Heart right ventricle (tissue), 16 donors: ENCODE data around the gene RBFOX2. TPM values are rescaled to one million over a fixed set of nuclear protein-coding genes. Genes with fewer than 3 reads are reported as not detected.
A peak's percentile ranks its signal among the peaks of the same experiment; 100 is the strongest.

Source experiments
- ATAC-seq, 8 donors: fragments of 200-7000 bp; cut with Tn5 transposase; one replicate each; pipeline ENCODE4 v1.9.1; 2020; ENCODE audit warnings: mild to moderate bottlenecking in 8 of 8, moderate library complexity in 8 of 8, moderate number of reproducible peaks in 1 of 8
- DNase-seq, 2 donors: peaks; one replicate each; pipeline ENCODE4 v3.0.0-alpha.2; 2020
- H3K27ac ChIP-seq, 10 donors: fragments of 200-600 bp; sonication (generic) in 2 of 10; one replicate each; pipeline versions ENCODE4 v1.5.0 to v1.8.0; 2020 to 2022; ENCODE audit warnings: mild to moderate bottlenecking in 3 of 10
- H3K27me3 ChIP-seq, 7 donors: fragments of 200-600 bp; one replicate each; pipeline ENCODE4 v1.8.0; 2021 to 2022; ENCODE audit warnings: mild to moderate bottlenecking in 2 of 7
- H3K36me3 ChIP-seq, 9 donors: fragments of 200-600 bp; sonication (generic) in 1 of 9; one replicate each; pipeline versions ENCODE4 v1.5.0 to v1.8.0; 2020 to 2022; ENCODE audit warnings: mild to moderate bottlenecking in 2 of 9
- H3K4me1 ChIP-seq, 9 donors: fragments of 200-600 bp; sonication (generic) in 1 of 9; one replicate each; pipeline versions ENCODE4 v1.5.0 to v1.8.0; 2020 to 2022; ENCODE audit warnings: mild to moderate bottlenecking in 4 of 9
- H3K4me3 ChIP-seq, 10 donors: fragments of 200-600 bp; sonication (generic) in 2 of 10; one replicate each; pipeline versions ENCODE4 v1.5.0 to v1.8.0; 2020 to 2022; ENCODE audit warnings: mild to moderate bottlenecking in 7 of 10, moderate library complexity in 2 of 10
- H3K9me3 ChIP-seq, 11 donors: fragments of 200-600 bp in 10 of 11; sonication (generic) in 2 of 11; one replicate each; pipeline versions ENCODE4 v1.5.0 to v1.8.0; 2013 to 2022; ENCODE audit warnings: mild to moderate bottlenecking in 2 of 11, control low read depth in 1 of 11, moderate library complexity in 1 of 11
- WGBS, 2 donors: extraction: QIAGEN DNeasy Blood & Tissue Kit; methylation state at CpG; one replicate each; pipeline ENCODE4 v1.1.7; 2013; ENCODE audit warnings: inconsistent platforms in 1 of 2; 5-methylcytosine and 5-hydroxymethylcytosine counted together
- intact Hi-C, 10 donors: fragments of 100-400 bp; cut with DNase I; formaldehyde crosslinking; loops; one replicate each; pipeline versions ENCODE4 v1.11.1 to v1.14.2; 2022
- polyA plus RNA-seq, 2 donors: library from polyadenylated mRNA; stranded (reverse); fragments of 200-250 nt; gene quantifications; one replicate each; pipeline ENCODE4 v1.2.3, GENCODE V29; 2013
- total RNA-seq, 10 donors: library from RNA; stranded (reverse); fragmentation: NEBNext Ultra II Directional in 3 of 10; extraction: Animal tissue kit (Norgen Biotek cat#: 25700) in 3 of 10; gene quantifications; one replicate each; pipeline versions ENCODE4 v1.2.1 to v1.2.4, GENCODE V29; 2021 to 2023
- TF ChIP-seq, protein P1 (sequence below), 9 donors: fragments of 200-600 bp; sonication (generic) in 2 of 9; IDR thresholded peaks; one replicate each; pipeline versions ENCODE4 v1.5.0 to v1.8.0; 2021 to 2022; ENCODE audit warnings: antibody characterized with exemption in 9 of 9, mild to moderate bottlenecking in 5 of 9, moderate library complexity in 1 of 9
- donor health status: Arrhythmogenic right ventricular cardiomyopathy.
- donor health status: ischemic (EF 13 %, LVEDD 7.1; RV severe dilation, severe dysfunction).
- donor health status: healthy with polysubstance abuse.
- donor health status: DM: no; HTN: yes; CAD: no.
- donor health status: DM: no; HTN: no; CAD: no.
- donor health status: ischemic (EF 25% LVEDD 6.9; RV normal size, moderate dysfunction).
- donor health status: ischemic (EF 25% LVEDD 5.7; RV mildly dilated, moderate dysfunction).
- donor health status: healthy.
- donor health status: DM: yes; HTN: yes; CAD: no.
- donor health status: Ischemic cardiomyopathy.
- donor health status: ischemic (EF 35%, LVEDD 5.7; RV mildly dilated, moderate dysfunction).
- donor health status: nonischemic (EF 11% LVEDD 7.7; RV severe dilation, severe dysfunction).
- donor health status: DM: yes; HTN: yes; CAD: no.
- donor health status: PGD.
- donor health status: ischemic (EF 29% LVEDD 5.4; RV normal size, mild dysfunction).
- donor health status: nonischemic (EF 23%, LVEDD 6.1; RV moderate dilation, normal function).

The RBFOX2 gene
- total and polyA plus RNA-seq, 12 donors, result 18.0 to 105 (median 90.4) TPM

DNA sequence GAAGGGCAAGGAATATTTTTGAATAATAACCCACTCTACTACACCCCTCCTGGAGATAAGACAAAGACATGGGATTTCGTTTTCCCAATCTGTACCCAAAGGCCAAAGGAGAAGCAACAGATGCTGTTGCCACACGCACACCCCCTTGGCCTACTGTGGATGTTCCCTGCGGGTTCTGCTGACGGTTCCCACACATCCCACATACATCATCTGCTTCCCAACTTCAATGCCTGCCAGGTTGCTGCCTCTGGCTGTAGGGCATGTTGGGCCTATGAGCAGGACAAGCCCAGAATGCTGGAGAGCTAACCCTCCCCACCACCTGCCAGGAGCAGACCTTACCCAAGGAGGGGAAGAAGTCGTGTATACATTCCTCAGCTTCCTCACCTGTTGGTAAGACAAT, 13.6 kb upstream of the RBFOX2 start:
- intact Hi-C loops, result no loop called here
- no peak for DNase-seq
- H3K9me3 ChIP-seq, result no peaks in the 10 kb centered on the region
- no peaks in the 10 kb centered on the region for H3K27me3 ChIP-seq
- no peak overlapping the region for H3K4me3 ChIP-seq
- no peak for ATAC-seq
- TF ChIP-seq, protein P1, sequence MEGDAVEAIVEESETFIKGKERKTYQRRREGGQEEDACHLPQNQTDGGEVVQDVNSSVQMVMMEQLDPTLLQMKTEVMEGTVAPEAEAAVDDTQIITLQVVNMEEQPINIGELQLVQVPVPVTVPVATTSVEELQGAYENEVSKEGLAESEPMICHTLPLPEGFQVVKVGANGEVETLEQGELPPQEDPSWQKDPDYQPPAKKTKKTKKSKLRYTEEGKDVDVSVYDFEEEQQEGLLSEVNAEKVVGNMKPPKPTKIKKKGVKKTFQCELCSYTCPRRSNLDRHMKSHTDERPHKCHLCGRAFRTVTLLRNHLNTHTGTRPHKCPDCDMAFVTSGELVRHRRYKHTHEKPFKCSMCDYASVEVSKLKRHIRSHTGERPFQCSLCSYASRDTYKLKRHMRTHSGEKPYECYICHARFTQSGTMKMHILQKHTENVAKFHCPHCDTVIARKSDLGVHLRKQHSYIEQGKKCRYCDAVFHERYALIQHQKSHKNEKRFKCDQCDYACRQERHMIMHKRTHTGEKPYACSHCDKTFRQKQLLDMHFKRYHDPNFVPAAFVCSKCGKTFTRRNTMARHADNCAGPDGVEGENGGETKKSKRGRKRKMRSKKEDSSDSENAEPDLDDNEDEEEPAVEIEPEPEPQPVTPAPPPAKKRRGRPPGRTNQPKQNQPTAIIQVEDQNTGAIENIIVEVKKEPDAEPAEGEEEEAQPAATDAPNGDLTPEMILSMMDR (IDR thresholded peaks at IDR 0.05), result no peak
- no peaks in the 10 kb centered on the region for H3K36me3 ChIP-seq
- H3K27ac ChIP-seq, result no peak overlapping the region
- H3K4me1 ChIP-seq, result peaks cover 0 to 4% (median 0%) of the 10 kb centered on the region in 9 donors
- WGBS, 2 donors, result 90 to 94% methylated on average over 5 of the region's 5 CpGs

DNA sequence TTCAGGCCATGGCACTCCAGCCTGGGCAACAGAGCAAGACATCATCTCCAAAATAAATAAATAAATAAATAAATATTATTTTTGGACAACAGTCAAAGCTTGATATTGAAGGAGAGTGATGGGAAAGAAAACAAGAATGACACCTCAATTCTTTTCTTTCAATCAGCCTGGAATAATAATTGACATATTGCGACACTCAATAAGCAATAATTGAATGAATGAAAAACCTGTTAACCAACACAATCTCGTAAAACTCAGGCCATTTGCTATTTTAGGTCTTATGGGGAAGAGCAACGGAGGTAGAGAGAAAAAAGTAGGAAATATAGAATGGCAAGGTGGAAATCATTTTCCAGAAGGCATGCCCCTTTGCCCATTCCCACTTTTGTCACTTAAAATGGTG, 10.5 kb upstream of the RBFOX2 start:
- intact Hi-C loops, result no loop called here
- no peaks in the 10 kb centered on the region for H3K9me3 ChIP-seq
- H3K36me3 ChIP-seq, result no peaks in the 10 kb centered on the region
- DNase-seq (no peak), ATAC-seq (no peak)
- H3K4me1 ChIP-seq, result peaks cover 0 to 21% (median 6%) of the 10 kb centered on the region in 9 donors
- H3K27me3 ChIP-seq, result no peaks in the 10 kb centered on the region
- H3K4me3 ChIP-seq, result no peak overlapping the region
- WGBS, 2 donors, result 95 to 96% methylated on average over 3 of the region's 3 CpGs
- H3K27ac ChIP-seq, result no peak overlapping the region
- TF ChIP-seq, protein P1 (IDR thresholded peaks at IDR 0.05), result no peak

DNA sequence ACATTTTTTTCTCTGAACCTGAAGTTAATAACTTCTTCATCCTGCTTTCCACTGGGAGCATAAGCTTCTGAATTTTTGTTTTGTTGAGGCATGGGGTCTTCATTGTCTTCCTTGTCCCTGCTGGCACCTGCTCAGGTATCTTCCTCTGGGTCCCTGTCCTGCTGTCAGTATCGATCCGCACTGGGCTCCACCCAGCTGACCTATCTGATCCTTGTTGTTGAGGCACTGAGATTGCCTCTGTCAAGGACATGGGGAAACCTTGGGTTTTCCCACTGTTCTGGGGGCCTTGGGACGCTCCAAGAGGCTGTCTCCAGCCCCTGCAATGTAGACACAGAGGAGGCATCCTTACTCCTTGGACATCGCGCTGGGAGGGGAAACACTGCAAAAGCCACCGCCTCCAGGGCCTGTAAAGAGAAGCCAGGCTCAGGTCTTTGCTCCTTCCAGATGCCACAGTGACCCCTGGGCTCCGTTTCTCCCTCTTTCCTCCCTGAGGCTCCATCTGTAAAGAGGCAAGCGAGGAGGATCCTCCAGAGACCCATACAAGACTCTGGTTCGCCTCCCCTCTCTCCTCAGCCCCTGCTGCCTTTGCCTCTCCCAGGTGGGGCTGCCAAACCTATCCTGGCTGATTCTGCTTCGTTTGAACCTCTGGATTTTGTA, 8.6 kb upstream of the RBFOX2 start:
- no peak overlapping the region for H3K4me3 ChIP-seq
- peak overlapping the region in 2 of 10 donors; percentile 63 to 65 for H3K27ac ChIP-seq
- no peaks in the 10 kb centered on the region for H3K9me3 ChIP-seq
- WGBS, 2 donors, result 92 to 95% methylated on average over 10 of the region's 10 CpGs
- H3K36me3 ChIP-seq, result no peaks in the 10 kb centered on the region
- peaks cover 0 to 21% (median 6%) of the 10 kb centered on the region in 9 donors for H3K4me1 ChIP-seq
- ATAC-seq (no peak), DNase-seq (no peak)
- H3K27me3 ChIP-seq, result no peaks in the 10 kb centered on the region
- intact Hi-C loops, result no loop called here
- TF ChIP-seq, protein P1 (IDR thresholded peaks at IDR 0.05), result no peak

DNA sequence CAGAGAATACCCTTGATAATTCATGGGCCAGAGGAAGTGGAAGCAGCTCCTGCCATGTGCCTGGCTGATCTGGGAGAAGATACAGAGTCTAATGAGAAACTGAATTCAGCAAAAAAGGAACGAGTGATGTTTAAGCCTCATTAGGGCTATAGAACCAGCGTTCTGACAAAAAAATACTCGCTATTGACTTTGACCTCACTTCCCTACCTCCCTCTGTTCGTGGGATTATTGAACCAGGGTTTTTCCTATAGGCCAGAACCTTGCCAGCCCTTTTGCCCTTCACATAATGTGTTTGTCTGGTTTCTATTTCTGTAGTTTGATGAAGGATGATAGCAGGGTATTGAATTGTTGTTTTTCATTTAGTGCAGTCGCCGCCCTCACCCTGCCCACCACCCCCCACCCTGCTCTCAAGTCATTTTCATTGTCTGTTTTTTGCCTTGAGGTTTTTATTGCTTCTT, 7.6 kb upstream of the RBFOX2 start:
- intact Hi-C loops, result no loop called here
- DNase-seq, result no peak
- ATAC-seq, result peak in 4 of 8 donors; percentile 11 to 64 (median 38)
- Histone ChIP-seq H3K36me3 (no peaks in the 10 kb centered on the region), H3K9me3 (no peaks in the 10 kb centered on the region), H3K27me3 (no peaks in the 10 kb centered on the region), H3K4me3 (no peak overlapping the region), H3K4me1 (peaks cover 0 to 21% (median 6%) of the 10 kb centered on the region in 9 donors), H3K27ac (peak overlapping the region in 7 of 10 donors; percentile 1 to 65 (median 13))
- TF ChIP-seq, protein P1 (IDR thresholded peaks at IDR 0.05), result no peak
- WGBS, 2 donors, result 41 to 57% methylated on average over 6 of the region's 6 CpGs
